ENCODE data around the gene ADRA2B.

DNA sequence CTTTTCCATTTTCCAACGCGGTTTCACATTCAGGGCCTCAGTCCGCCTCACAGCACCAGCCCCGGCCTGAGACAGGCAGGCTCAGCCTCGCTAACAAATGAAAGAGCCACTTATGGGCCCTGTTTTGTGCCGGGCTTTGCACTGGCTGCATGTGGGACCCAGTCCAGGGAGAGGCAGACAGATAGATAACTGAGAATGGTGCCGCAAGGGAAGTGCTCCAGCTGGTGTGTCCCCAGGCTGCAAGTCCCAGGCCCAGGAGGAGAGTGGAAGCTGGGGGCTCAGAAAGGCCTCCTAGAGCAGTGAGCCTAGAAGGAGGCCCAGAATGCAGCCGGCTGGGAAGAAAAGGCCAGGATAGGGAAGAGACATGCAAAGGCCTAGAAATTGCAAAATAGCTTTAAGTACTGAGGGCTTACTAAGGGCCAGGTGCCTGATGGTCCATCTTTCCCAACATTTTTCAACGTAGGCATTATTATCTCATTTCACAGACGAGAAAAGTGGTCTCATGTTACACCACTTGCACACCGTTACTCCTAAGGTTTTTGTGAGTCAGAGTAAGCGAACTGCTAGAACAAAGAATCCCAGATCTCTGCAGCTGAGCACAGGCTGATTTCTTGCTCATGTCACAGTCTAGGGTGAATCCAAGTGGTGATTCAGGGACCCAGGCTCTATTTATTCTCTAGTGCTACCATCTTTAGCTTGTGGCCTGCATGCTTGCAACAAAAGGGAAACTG is 26.0 kb downstream of the ADRA2B start:
- TF ChIP-seq, protein P1, sequence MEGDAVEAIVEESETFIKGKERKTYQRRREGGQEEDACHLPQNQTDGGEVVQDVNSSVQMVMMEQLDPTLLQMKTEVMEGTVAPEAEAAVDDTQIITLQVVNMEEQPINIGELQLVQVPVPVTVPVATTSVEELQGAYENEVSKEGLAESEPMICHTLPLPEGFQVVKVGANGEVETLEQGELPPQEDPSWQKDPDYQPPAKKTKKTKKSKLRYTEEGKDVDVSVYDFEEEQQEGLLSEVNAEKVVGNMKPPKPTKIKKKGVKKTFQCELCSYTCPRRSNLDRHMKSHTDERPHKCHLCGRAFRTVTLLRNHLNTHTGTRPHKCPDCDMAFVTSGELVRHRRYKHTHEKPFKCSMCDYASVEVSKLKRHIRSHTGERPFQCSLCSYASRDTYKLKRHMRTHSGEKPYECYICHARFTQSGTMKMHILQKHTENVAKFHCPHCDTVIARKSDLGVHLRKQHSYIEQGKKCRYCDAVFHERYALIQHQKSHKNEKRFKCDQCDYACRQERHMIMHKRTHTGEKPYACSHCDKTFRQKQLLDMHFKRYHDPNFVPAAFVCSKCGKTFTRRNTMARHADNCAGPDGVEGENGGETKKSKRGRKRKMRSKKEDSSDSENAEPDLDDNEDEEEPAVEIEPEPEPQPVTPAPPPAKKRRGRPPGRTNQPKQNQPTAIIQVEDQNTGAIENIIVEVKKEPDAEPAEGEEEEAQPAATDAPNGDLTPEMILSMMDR (conservative IDR thresholded peaks at IDR 0.05): no peak
- no peak for TF ChIP-seq ZFX (IDR thresholded peaks at IDR 0.05)

Data from C4-2B (cell line).